ENCODE results near the gene LORICRIN.
"Not testable (repeated sequence)": the region's sequence is repeated elsewhere in the genome, so short reads cannot be mapped to it uniquely, and the experiment has no call there.

Gene LORICRIN

GRCh38 chr1:153259387-153259786, at the start of gene LORICRIN:
Gene LORICRIN, plus strand, starts transcription at chr1:153259687. Its CDS starts 1,263 bp downstream, at chr1:153260950.
- no peak for DNase-seq

- DNase-seq = no peak
Measured at GRCh38 chr1:153210206-153210605, 49.3 kb upstream of the LORICRIN start.

- DNase-seq = no peak
Measured at GRCh38 chr1:153212201-153212600, 47.3 kb upstream of the LORICRIN start.

GRCh38 chr1:153213519-153213918, 46.0 kb upstream of the LORICRIN start:
- DNase-seq = no peak

- no peak for DNase-seq
Measured at GRCh38 chr1:153217212-153217611, 42.3 kb upstream of the LORICRIN start, which contains the start of gene PRR9. Gene PRR9, plus strand, starts transcription at chr1:153217584. Its CDS starts 561 bp downstream, at chr1:153218145.

GRCh38 chr1:153217744-153218416, 41.6 kb upstream of the LORICRIN start:
- DNase-seq = no peak

GRCh38 chr1:153220606-153221303, 38.7 kb upstream of the LORICRIN start:
- no peak for DNase-seq

GRCh38 chr1:153223040-153223891, 36.2 kb upstream of the LORICRIN start:
- peak; percentile 64 for DNase-seq

- no peak for DNase-seq
Measured at GRCh38 chr1:153227810-153228209, 31.7 kb upstream of the LORICRIN start.

- DNase-seq = no peak
Measured at GRCh38 chr1:153228491-153228890, 31.0 kb upstream of the LORICRIN start.

- DNase-seq = not testable (repeated sequence)
Measured at GRCh38 chr1:153229076-153229829, 30.2 kb upstream of the LORICRIN start.

- DNase-seq = no peak
Measured at GRCh38 chr1:153231363-153231762, 28.1 kb upstream of the LORICRIN start.

- DNase-seq = no peak
Measured at GRCh38 chr1:153231785-153232184, 27.7 kb upstream of the LORICRIN start.

GRCh38 chr1:153232553-153232952, 26.9 kb upstream of the LORICRIN start:
- no peak for DNase-seq

- no peak for DNase-seq
Measured at GRCh38 chr1:153233448-153233847, 26.0 kb upstream of the LORICRIN start.

GRCh38 chr1:153238527-153238926, 21.0 kb upstream of the LORICRIN start:
- no peak for DNase-seq

- no peak for DNase-seq
Measured at GRCh38 chr1:153242160-153242559, 17.3 kb upstream of the LORICRIN start.

GRCh38 chr1:153245466-153245865, 14.0 kb upstream of the LORICRIN start:
- no peak for DNase-seq

GRCh38 chr1:153246018-153246417, 13.5 kb upstream of the LORICRIN start:
- no peak for DNase-seq

- DNase-seq = no peak
Measured at GRCh38 chr1:153246825-153247224, 12.7 kb upstream of the LORICRIN start.

- no peak for DNase-seq
Measured at GRCh38 chr1:153248176-153248879, 11.2 kb upstream of the LORICRIN start.

GRCh38 chr1:153250166-153250565, 9.3 kb upstream of the LORICRIN start:
- DNase-seq = no peak

All from NCI-H1436 (cell line).